Measurements from ENCODE around the gene MXD3. TPM values are rescaled to one million over a fixed set of nuclear protein-coding genes. Genes with fewer than 3 reads are reported as not detected.
"Not testable (repeated sequence)": the region's sequence is repeated elsewhere in the genome, so short reads cannot be mapped to it uniquely, and the experiment has no call there.

The MXD3 gene, protein sequence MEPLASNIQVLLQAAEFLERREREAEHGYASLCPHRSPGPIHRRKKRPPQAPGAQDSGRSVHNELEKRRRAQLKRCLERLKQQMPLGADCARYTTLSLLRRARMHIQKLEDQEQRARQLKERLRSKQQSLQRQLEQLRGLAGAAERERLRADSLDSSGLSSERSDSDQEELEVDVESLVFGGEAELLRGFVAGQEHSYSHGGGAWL
- 121 and 296 TPM in 2 replicates for total RNA-seq (2014; rRNA removed; shearing (Covaris generic))

DNA sequence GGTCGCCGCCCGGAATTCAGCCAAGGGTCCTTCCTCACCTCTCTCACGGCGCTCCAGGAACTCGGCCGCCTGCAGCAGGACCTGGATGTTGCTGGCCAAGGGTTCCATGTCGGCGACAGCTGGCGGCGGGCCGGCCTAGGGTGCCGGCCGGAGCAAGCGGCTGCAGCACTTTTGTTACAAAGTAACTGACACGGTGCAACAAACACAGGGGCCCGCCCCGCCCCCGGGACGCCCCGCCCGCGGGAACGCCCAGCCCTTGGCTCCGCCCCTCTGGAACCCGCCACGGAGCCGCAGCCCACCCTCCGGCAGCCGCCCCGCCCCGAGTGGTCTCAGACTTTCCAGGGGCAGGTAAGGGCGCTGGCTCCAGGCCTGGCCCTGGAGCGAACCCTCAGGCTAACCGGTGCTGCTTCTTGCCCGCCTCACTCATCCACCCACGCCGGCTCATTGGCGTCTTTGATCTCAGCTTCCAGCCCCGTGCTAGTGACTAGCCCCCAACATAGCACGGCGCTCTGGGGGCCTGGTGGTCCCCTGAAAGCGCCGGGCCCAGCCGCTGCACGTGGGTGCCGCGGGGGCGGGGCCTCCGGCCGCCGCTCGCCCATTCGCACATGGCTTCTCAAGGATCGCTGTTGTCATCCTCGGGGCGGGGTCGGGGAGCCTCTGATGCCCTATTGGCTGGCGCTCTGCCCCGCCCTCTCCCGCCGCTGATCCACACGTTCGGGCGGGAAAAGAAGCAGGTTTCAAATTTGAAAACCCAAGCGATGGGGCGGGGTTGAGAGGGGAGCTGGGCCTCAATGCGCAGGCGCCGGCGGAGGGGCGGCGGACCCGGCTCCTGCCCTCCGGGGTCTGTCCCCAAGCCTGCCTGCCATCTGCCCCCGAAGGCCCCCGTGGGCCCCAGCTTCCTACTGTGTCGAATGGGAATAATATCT, at the start of gene MXD3:
MXD3 (minus strand) TSS at position 176 of the 926 bp plus-strand sequence; CDS start at position 108, 68 bp downstream.
- peak within 1 kb of the TSS; percentile 86 for H3K27ac ChIP-seq

DNA sequence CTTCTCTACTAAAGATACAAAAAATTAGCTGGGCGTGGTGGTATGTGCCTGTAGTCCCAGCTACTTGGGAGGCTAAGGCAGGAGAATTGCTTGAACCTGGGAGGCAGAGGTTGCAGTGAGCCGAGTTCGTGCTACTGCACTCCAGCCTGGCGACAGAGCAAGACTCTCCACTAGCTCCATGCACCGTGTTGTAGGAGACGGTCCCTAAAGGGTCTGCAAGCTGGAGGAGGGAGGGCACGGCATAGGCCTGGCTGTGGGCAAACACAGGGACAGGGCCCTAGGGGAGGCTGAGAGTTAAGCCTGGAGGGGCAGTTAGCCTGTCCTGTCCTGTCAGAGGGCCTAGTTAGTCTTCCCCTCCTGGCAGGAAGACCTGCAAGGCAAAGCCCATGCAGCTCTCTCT, 49.0 kb upstream of the MXD3 start:
- Histone ChIP-seq H3K4me1 (replicated peaks) (peaks cover 15% of the 10 kb centered on the region), H3K27me3 (replicated peaks) (peaks cover 12% of the 10 kb centered on the region; the same call in 1 of the 2 replicates)

More for the DNA sequence above, at the start of gene MXD3:
- Histone ChIP-seq H3K27me3 (replicated peaks) (no peaks in the 10 kb centered on the region), H3K4me3 (peak within 1 kb of the TSS; percentile 71), H3K36me3 (peaks cover 46% of the 10 kb centered on the region), H3K4me1 (replicated peaks) (peaks cover 32% of the 10 kb centered on the region), H3K9me3 (replicated peaks) (no peaks in the 10 kb centered on the region)
- peak; percentile 100 for DNase-seq (ENCODE audit: low read depth in 1 of 2, low spot score in 2 of 2)

DNA sequence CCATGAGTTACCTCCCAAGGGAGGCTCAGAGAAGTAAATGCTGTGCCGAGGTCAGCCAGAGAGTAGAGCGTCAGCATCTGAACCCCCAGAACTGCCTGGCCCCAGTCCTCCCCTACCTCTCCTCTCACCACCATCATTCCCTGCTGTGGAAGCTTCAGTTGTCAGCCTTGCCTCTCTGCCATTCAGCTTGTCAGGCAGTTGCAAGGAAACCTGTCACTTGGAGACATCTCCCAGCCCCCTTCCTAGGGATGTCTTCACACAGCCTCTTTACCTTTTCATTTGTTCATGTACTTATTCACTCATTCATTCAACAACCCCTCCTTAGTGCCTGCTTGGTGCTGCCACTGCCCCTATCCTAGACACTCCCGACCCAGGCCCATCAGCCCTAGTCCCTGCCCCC, 48.2 kb upstream of the MXD3 start:
- DNase-seq (ENCODE audit: low read depth in 1 of 2, low spot score in 2 of 2), result no peak
- peaks cover 12% of the 10 kb centered on the region; the same call in 1 of the 2 replicates for H3K27me3 ChIP-seq (replicated peaks)
- no peaks in the 10 kb centered on the region for H3K36me3 ChIP-seq
- H3K9me3 ChIP-seq (replicated peaks), result no peaks in the 10 kb centered on the region
- no peak overlapping the region for H3K27ac ChIP-seq
- H3K4me3 ChIP-seq, result no peak overlapping the region
- H3K4me1 ChIP-seq (replicated peaks), result peaks cover 15% of the 10 kb centered on the region

More for the DNA sequence above, 49.0 kb upstream of the MXD3 start:
- not testable (repeated sequence) for H3K9me3 ChIP-seq (replicated peaks); H3K27ac ChIP-seq; DNase-seq (ENCODE audit: low read depth in 1 of 2, low spot score in 2 of 2); H3K36me3 ChIP-seq; H3K4me3 ChIP-seq

DNA sequence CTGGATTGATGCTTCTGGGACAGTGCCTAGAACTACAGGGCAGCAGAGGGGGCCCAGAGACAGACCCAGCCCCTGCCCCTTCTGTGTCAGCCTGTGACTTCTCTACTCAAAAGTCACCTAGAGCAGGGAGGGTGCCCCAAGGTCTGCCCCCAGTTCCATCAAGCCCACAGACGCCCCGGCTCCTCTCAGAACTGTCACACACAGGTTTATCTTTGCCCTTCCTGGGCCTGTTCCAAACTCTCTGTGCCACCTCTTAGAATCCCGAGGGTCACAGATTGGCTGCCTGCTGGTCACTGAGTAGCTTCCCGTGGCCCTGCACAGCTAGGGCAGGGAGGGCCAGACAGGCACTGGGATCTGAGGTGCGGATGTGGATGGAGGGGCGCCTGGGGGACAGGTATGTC, 47.8 kb upstream of the MXD3 start:
- DNase-seq (ENCODE audit: low read depth in 1 of 2, low spot score in 2 of 2), result no peak
- H3K9me3 ChIP-seq (replicated peaks), result no peaks in the 10 kb centered on the region
- no peaks in the 10 kb centered on the region for H3K36me3 ChIP-seq
- H3K4me1 ChIP-seq (replicated peaks), result peaks cover 15% of the 10 kb centered on the region
- no peak overlapping the region for H3K4me3 ChIP-seq
- H3K27ac ChIP-seq, result no peak overlapping the region
- H3K27me3 ChIP-seq (replicated peaks), result peaks cover 12% of the 10 kb centered on the region; the same call in 1 of the 2 replicates

DNA sequence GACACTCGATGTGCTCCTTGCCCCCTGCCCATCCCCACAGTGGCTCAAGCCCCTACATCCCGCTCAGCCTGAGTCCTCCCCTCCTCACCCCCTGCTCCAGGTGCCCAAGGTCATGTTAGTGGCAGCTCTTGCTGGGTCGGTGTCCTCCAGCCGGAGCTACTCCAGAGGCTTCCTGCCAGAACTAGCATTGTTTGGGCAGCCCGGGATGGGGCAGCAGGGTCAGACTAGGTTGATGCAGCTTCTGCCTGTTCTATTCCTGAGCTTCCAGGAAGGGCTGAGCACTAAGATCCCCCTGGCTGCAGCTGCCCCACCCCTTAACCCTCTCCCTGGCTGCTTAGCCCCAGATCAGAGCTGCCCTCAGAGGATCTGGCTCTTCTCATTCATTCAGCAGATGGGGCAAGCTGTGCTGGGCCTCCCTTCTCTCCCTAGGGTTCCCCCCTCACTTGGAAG, 46.7 kb upstream of the MXD3 start:
- Histone ChIP-seq H3K36me3 (no peaks in the 10 kb centered on the region), H3K27ac (no peak overlapping the region), H3K4me1 (replicated peaks) (peaks cover 15% of the 10 kb centered on the region), H3K9me3 (replicated peaks) (no peaks in the 10 kb centered on the region), H3K27me3 (replicated peaks) (peaks cover 8% of the 10 kb centered on the region; the same call in 1 of the 2 replicates), H3K4me3 (no peak overlapping the region)
- DNase-seq (ENCODE audit: low read depth in 1 of 2, low spot score in 2 of 2), result no peak

DNA sequence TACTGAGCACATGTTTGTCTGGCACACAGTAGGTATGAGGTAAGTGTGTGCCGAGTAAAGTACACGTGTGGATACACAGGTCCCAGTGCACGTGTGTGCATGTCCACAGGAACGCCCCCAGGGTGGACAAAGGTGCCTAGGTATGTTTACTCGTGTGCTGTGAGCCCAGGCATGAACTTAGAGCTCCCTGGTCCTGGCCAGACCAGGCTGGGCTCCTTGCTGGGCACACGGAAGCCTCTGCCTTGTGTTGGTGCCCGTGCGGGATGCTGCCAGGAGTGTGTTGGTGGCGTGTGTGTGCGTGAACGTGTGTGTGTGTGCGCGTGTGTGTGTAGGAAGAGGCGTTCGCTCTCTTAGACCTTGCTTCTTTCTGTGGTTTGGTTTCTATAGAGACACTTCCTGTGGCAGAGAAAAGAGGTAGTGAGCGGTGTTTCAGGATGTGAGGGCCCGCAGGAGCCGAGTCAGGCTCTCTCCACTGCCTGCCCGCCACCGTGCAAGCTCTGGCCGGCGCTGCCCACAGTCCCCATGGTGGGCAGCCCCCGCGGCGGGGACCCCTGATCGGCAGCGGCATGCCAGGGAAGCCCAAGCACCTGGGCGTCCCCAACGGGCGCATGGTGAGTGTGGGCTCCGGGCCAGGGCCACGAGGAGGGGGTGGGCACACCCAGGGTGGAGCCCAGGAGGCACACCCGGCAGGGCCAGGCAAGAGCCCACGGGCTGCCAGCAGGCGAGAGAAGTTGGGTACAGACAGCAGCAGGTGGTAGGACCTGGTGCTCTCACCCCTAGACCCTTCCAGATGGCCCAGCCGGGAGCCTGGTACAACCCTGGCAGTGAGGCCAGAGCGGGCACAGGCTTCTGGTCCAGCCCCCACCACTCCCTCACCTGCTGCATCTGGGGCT, 46.0 kb upstream of the MXD3 start, which contains the start of gene RGS14:
RGS14 (plus strand) TSS at position 466 of the 893 bp plus-strand sequence; CDS start at position 567, 101 bp downstream.
- H3K27ac ChIP-seq, result no peak within 1 kb of the TSS
- no peaks in the 10 kb centered on the region for H3K36me3 ChIP-seq
- no peak for DNase-seq (ENCODE audit: low read depth in 1 of 2, low spot score in 2 of 2)
- peak within 1 kb of the TSS; percentile 13; the same call in 1 of the 2 replicates for H3K4me3 ChIP-seq
- H3K27me3 ChIP-seq (replicated peaks), result 0 out of 2 replicates have a peak, but pooled peaks cover 3% of the 10 kb centered on the region
- H3K9me3 ChIP-seq (replicated peaks), result no peaks in the 10 kb centered on the region
- H3K4me1 ChIP-seq (replicated peaks), result peaks cover 9% of the 10 kb centered on the region

DNA sequence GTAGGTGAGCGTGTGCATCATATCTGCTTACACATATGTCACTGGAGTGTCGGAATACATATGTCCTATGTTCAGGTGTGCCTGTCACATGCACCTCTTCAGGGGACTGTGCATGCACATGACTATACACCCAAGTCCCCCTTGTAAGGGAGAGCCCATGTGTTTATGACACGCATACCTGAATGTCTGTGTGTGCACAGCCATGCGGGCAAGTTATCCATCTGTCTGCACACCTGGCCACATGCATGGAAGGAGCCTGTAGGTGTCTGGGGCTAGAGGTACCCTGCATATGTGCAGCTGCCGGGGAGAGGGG, 45.4 kb upstream of the MXD3 start:
- Histone ChIP-seq H3K9me3 (replicated peaks) (no peaks in the 10 kb centered on the region), H3K36me3 (no peaks in the 10 kb centered on the region), H3K4me1 (replicated peaks) (peaks cover 11% of the 10 kb centered on the region), H3K27ac (no peak overlapping the region), H3K4me3 (no peak overlapping the region), H3K27me3 (replicated peaks) (0 out of 2 replicates have a peak, but pooled peaks cover 3% of the 10 kb centered on the region)
- no peak for DNase-seq (ENCODE audit: low read depth in 1 of 2, low spot score in 2 of 2)

DNA sequence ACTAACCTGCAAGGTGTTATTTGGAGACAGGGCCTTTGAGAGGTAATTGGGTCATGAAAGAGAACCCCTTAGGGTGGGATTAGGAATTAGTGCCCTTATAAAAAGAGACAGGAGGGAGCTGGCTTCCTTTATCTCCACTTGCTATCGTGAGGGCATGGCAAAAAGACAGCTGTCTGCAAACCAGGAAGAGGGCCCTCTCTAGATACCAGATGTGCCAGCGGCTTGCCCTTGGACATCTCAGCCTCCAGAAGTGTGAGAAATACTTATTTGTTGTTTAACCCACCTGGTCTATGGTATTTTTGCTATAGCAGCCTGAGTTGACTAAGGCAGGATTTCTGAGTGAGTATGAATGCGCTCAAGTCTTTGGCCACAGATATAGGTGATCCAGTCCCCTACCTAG, 45.0 kb upstream of the MXD3 start:
- DNase-seq (ENCODE audit: low read depth in 1 of 2, low spot score in 2 of 2), result no peak
- Histone ChIP-seq H3K4me3 (no peak overlapping the region), H3K27me3 (replicated peaks) (0 out of 2 replicates have a peak, but pooled peaks cover 3% of the 10 kb centered on the region), H3K9me3 (replicated peaks) (no peaks in the 10 kb centered on the region), H3K27ac (no peak overlapping the region), H3K4me1 (replicated peaks) (peaks cover 13% of the 10 kb centered on the region), H3K36me3 (no peaks in the 10 kb centered on the region)

DNA sequence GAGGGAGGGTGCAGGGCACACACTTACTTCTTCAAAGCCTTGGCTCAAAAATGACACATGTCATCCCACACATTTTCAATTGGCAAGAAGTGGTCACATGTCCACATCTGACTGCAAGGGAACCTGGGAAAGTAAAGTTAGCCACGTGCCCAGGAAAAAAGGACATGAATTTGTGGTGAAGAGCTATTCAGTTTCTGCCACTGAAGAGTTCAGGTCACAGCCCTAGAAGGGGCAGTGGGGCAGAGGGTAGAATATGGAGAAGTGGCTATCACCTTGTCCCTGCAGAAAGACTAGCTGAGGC, 44.1 kb upstream of the MXD3 start:
- H3K4me3 ChIP-seq, result no peak overlapping the region
- H3K4me1 ChIP-seq (replicated peaks), result peaks cover 13% of the 10 kb centered on the region
- H3K27ac ChIP-seq, result no peak overlapping the region
- H3K27me3 ChIP-seq (replicated peaks), result no peaks in the 10 kb centered on the region
- H3K9me3 ChIP-seq (replicated peaks), result no peaks in the 10 kb centered on the region
- H3K36me3 ChIP-seq, result peaks cover 4% of the 10 kb centered on the region
- DNase-seq (ENCODE audit: low read depth in 1 of 2, low spot score in 2 of 2), result no peak

DNA sequence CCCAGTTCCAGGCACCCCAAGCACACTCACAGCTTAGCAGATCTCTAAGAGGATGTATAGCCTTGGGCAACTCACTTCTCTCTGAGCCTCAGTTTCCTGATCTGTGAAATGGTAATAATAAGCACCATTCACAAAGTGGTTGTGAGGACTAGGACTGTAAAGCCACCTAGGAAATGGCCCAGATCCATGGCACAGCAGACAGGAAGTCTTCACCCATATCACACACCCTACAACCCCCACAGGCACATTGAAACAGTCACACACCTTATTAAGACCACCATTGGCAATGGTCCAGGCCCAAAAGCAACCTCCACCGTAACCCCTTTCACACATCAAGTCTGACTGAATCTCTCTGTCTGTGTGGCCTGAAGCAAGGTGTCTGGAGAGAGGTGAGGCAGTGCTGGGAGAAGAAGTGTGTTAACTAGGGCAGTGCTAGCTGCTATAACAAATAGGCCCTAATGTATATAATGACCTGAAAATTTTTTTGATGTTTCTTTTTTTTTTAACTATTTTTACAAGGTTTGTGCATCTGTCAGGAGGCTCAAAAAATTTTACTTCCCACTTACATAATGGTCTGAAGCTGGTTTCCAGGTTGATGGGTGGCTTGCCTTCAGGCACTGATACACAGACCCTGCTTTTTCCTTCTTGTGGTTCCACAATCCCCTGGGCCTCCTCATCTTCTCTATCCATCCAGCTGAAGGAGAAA, 43.6 kb upstream of the MXD3 start:
- Histone ChIP-seq H3K27me3 (replicated peaks) (no peaks in the 10 kb centered on the region), H3K4me3 (no peak overlapping the region), H3K36me3 (peaks cover 6% of the 10 kb centered on the region), H3K27ac (no peak overlapping the region), H3K4me1 (replicated peaks) (peaks cover 18% of the 10 kb centered on the region), H3K9me3 (replicated peaks) (no peaks in the 10 kb centered on the region)
- no peak for DNase-seq (ENCODE audit: low read depth in 1 of 2, low spot score in 2 of 2)

DNA sequence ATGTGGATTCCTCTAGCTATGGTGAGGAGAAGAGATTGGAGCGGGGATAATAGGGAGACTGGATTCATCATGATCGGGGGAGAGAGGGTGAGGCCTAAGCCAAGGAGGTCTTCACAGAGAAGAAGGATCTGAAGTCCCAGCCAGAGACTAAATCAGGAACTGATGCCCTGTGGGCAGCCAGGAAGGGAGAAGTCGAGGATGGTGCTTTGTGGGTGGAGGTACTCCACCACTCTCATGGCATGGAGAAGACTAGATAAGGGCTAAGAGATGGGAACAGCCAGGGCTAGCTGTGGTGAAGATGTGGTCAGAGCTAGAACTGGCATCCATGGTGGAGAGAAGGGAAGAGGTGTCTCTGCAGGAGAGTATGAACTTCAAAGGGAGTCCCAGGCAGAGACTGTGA, 43.0 kb upstream of the MXD3 start:
- H3K4me3 ChIP-seq, result no peak overlapping the region
- no peak overlapping the region for H3K27ac ChIP-seq
- no peak for DNase-seq (ENCODE audit: low read depth in 1 of 2, low spot score in 2 of 2)
- peaks cover 11% of the 10 kb centered on the region for H3K36me3 ChIP-seq
- H3K4me1 ChIP-seq (replicated peaks), result peaks cover 22% of the 10 kb centered on the region
- H3K27me3 ChIP-seq (replicated peaks), result no peaks in the 10 kb centered on the region
- H3K9me3 ChIP-seq (replicated peaks), result no peaks in the 10 kb centered on the region

DNA sequence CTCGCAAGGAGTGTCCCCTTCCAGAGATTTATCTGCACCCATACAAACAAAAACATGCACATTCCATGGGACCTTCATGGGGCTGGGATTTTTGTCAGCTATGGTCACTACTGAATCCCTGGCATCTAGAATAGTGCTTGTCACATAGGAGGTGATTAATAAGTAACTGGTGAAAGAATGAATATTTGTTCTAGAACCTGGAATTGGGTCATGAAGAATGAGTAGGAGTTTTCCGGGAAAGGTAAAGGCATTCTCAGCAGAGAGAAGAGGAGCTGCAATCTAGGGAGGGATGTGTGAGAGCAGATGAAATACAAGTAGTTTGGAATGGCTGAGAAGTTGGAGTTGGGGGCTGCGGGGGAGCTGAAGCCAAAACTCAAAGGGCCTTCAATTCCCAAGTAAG, 42.6 kb upstream of the MXD3 start:
- H3K9me3 ChIP-seq (replicated peaks), result no peaks in the 10 kb centered on the region
- DNase-seq (ENCODE audit: low read depth in 1 of 2, low spot score in 2 of 2), result no peak
- H3K4me1 ChIP-seq (replicated peaks), result peaks cover 22% of the 10 kb centered on the region
- H3K36me3 ChIP-seq, result peaks cover 15% of the 10 kb centered on the region
- no peaks in the 10 kb centered on the region for H3K27me3 ChIP-seq (replicated peaks)
- no peak overlapping the region for H3K27ac ChIP-seq
- H3K4me3 ChIP-seq, result no peak overlapping the region

DNA sequence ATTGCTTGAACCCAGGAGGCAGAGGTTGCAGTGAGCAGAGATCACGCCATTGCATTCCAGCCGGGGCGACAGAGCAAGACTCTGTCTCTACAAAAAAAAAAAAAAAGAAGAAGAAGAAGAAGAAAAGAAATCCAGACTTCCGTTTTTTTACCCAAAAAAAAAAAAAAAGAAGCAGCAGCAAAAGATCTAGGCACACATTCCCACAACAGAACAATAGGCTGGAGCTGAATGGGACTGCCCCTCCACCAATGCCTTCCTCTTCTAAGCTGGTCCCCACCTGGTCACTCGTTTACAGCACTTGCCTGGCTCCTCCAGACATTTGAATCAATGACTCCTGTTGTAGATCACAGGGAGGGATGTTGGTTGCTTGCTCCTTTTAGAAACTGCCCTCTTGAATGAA, 41.4 kb upstream of the MXD3 start:
- H3K27ac ChIP-seq, result no peak overlapping the region
- peaks cover 20% of the 10 kb centered on the region for H3K4me1 ChIP-seq (replicated peaks)
- no peaks in the 10 kb centered on the region for H3K27me3 ChIP-seq (replicated peaks)
- DNase-seq (ENCODE audit: low read depth in 1 of 2, low spot score in 2 of 2), result no peak
- peaks cover 20% of the 10 kb centered on the region for H3K36me3 ChIP-seq
- no peaks in the 10 kb centered on the region for H3K9me3 ChIP-seq (replicated peaks)
- no peak overlapping the region for H3K4me3 ChIP-seq

Data from SJSA1 (cell line).